SHP77 treated with DMSO at 0.1 percent for 48 hours (cell line): Measurements from ENCODE around the gene UBA3.

ENCODE experiments used
- DNase-seq: peaks from one replicate; lab custom pipeline; 2025; lab: John Stamatoyannopoulos, UW

The UBA3 gene

DNA sequence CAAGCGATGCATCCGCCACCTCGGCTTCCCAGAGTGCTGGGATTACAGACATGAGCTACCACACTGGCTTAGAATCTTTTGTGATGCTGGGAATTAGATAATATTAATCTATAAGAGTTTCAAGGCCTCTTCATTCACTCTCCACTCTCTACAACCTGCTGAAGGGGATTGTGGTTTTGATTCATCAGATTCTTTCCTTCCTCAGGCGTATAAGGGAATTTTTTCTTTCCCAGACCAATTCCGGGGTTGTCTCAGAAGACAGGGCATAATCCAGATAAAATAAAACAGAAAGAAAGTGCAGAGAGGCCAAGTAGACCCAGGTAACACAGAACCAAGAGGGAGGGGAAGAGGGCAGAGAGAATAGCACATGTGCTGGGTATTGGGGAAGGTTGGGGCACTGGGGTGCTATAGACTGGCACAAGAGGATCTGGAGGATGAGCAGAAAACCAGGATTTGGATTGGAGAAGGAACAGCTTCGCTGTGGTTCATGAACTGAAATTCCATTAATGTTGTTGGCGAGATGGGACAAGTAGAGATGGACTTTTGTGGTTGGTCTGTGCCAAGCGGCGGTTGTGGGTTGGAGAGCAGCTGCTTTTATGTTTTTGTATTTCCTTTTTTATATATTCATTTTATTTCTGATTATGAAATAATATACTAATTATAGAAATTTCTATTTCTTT, 17.4 kb upstream of the UBA3 start:
- no peak for DNase-seq

DNA sequence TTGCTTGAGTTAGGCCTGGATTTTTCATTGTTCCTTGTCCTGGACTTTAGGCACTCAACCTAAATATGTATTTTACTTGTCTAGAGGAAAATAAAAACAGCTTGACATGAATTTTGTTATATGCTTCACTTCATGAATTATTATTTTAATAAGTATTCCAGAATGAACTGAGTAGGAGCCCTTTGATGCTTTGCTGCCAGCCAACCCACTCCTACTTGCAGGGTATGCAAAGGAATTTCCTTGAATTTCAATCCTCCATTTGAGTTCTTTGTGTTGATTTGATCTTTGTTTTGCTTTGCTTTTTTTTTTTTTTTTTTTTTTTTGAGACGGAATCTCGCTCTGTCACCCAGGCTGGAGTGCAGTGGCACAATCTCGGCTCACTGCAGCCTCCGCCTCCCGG, 16.1 kb upstream of the UBA3 start:
- no peak for DNase-seq

DNA sequence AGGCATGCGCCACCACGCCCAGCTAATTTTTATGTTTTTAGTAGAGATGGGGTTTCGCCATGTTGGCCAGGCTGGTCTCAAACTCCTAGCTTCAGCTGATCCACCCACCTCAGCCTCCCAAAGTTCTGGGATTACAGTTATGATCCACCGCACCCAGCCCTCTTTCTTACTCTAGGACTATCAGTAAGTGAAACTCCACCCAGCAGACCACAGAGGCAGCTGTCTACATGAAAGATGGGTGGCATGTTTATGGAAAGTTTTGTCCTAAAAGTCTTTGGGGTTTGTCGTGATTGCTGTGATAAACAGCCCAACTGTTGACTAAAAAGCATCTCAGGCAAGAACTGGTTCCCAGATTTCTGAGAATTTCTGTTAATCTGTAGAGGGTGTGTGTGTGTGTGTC, 15.5 kb upstream of the UBA3 start:
- DNase-seq, result no peak

DNA sequence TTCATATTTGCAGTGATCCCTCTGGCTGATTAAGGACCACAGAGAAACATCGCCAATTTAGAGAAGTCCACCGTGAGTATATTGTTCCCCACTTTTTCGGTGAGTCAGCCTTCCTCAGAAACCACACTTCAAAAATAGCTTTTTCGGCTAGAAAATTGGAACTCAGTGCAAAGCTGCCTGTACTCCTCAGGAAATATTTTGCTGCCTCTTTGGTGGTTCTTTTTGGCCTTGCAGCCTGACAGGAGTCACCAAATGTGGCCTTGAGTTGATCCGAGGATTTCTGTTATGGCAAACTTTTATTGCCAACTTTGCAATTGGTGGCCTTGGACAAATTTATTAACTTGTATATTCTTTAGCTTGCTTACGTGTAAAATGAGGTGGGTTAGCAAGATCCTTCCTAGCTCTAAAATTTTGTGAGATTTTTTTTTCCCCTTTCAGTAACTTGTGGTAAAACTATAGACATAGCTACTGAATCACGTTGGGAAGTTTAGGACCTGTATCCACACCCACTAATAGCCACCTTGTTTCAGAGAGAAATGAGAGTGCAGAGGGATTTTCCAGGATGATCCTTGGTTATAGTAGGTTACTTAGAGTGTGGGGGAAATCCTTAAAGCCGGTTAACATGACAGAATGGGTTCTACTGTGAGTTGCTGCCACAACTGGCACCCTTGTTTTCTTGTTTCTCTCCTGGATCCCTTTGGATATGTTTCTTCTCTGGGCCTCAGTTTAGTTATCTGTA, 14.5 kb upstream of the UBA3 start:
- no peak for DNase-seq

DNA sequence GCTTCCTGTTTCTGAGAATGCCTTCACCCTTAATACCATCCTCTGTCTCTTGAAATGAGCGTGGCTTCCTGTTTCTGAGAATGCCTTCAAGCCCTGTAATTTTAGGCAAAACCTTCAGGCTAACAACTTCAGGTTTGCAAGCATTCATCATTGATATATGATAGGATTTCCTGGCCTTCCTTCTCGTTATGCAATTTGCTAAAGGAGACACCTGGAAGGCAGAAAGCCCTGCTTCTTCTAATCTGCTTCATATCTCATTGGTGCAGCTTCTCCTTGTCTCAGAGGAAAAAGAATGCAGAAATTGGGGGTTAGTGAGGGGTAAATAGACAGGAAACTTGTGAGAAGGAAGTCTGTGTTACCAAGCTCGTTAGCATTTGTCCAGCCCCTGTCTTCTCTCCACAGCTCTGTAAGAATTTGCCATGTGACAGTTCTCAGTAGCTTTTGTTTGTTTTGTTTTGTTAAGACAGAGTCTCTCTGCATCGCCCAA, 11.9 kb upstream of the UBA3 start:
- no peak for DNase-seq

DNA sequence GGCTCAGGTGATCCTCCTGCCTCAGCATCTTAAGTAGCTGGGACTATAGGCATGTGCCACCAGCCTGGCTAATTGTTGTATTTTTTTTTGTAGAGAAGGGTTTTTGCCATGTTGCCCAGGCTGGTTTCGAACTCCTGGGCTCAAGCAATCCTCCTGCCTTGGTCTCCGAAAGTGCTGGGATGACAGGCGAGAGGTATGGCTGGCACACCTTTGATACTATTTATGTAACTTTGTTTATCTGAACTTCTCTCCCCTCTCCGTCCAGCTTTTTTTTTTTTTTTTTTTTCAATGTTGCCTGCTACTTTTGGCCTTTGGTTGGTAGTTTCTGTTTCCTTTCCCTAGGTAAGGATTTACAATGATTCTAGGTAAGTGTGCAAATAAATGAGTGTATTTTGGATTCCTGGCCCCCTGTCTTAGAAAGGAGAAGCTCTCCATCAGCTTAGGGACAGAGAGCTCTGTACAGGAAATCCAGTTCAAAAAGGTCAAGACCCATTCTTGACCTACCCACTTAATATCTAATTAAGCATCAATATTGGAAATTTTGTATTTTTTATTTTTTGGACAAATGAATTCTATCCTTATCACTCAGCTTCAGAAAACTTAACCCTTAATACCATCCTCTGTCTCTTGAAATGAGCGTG, 11.3 kb upstream of the UBA3 start:
- no peak for DNase-seq

DNA sequence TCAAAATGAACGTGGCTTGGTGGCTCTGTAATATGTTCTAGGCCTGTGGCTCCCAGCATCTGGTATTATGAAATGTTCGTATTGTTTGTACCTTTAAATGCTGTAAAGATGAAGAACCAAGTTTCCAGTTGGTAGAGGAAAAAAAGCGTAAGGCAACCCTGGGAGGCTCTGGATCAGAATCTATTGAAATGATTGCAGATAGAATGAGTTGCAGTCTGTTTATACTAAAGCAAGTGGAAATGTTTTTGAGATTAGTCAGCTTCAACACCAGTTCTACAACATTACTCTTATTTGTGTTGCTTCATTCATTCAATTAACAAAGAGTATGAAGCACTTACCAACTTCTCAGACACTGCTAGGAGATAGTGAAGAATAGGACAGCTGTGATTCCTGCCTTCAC, 9.9 kb upstream of the UBA3 start:
- DNase-seq, result no peak

DNA sequence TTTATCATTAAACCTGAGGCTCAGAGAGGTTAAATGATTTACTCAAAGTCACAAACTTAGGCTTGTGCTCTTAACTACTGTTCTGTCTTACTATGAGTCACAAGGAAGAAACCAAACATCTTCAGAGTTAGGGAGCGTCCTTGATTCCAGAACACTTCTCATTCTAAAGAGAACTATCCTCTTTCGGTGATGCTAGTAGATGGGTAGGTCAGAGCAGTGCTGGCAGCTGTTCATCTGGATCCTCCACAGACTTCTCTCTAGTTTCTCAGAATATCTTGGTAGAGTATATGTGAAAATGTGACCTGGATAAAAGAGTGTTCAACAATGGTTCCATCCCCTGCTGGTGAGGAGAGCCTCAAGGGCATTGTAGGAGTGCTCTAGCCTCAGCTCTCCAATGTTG, 7.9 kb upstream of the UBA3 start:
- DNase-seq, result no peak

DNA sequence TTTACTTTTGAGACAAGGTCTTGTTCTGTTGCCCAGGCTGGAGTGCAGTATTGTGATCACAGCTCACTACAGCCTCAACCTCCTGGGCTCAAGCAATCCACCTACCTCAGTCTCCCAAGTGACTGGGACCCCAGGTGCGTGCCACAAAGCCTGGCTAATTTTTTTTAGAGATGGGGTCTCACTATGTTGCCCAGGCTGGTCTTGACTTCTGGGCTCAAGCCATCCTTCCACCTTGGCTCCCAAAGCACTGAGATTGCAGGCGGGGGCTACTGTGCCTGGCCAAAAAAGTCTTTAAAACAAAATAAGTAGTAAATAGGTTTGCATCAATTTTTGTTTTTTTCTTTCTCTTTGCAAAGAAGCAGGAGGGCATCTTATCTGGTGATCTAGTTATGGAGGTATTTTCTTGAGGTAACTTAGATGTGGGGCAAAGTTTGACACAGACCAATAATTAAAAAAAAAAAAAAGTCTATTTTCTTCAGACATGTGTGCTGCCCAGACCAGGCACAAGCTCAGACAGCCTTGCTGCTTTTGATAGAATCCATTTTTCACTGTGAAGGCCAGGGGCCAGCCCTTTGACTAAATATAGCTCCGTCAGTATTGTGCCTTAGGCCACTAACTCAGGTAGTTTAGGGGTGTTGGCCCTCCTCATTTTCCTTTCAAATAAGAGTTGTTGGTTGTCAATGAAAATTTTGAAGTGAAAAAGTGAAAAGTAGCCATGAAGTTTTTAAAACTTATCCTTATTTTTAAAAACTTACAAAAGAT, 7.0 kb upstream of the UBA3 start:
- no peak for DNase-seq

DNA sequence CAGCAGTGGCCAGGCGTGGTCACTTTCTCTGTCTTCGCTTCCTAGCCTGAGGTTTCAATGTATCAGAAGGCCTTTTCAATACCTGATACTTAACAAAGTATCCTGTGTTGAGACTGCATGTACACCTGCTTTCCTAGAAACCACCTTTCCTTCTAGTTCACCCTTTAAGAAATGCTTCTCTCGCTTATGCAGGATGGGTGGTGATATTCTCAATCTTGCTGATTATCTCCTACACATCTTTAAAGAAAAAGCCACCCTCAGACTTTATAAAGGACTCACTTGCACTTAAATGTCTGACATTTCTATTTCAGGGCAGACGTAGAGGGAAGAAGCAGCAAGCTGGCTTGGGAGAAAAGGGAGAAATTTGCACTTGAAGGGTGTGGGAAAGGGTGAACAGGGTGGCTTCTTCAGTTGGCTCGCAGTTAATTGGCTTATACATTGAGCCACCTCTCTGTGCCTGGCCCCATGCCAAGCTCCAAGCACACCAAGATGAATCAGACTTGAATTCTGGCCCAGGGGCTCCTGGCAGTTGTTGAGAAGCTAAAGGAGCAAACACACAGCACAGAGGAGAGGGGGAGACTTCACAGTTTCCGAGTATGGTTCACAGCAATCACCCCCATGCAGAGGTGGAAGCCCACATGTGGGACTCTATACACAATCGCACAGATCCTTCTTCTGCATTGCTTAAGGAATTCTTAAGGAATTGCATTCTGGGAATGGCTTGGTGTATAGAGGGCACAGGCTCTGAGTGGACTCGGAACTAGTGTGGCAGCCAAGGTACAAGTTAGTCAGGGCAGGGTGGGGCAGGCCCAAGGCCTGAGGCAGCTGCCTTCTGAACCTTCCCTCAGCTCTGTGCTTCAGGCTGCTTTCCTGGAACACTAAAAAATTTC, 5.9 kb upstream of the UBA3 start:
- DNase-seq, result peak; percentile 26

DNA sequence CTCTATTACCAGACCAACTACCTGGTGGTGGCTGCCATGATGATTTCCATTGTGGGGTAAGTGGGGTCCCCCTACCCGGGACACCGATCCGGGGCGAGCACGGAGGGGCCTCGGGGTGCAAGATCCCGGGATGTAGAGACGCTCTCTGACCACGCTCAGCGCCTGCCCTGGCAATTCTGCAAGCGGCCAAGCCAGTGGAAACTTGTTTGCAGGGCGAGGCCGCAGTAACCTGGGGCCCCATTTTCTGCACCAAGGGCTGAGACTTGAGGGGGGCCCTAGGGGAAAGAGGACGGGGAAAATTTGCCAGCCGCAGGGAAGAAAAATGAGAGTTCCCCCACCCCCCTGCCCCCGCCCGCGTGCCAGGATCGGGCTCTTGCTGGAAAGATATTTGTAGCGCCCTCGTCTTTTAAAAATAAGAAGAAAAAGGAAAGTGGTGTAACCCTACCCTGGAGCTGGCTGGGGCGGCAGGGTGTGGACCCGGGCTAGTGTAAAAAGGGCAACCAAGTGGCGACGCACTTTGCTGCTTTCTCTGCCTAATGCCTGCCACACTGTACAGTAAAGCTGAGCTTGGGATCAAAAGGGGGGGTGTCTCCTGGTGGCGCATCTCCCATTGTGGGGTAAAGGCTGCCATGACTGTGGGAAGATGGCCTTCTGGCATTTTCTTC, 5.1 kb upstream of the UBA3 start:
- no peak for DNase-seq

DNA sequence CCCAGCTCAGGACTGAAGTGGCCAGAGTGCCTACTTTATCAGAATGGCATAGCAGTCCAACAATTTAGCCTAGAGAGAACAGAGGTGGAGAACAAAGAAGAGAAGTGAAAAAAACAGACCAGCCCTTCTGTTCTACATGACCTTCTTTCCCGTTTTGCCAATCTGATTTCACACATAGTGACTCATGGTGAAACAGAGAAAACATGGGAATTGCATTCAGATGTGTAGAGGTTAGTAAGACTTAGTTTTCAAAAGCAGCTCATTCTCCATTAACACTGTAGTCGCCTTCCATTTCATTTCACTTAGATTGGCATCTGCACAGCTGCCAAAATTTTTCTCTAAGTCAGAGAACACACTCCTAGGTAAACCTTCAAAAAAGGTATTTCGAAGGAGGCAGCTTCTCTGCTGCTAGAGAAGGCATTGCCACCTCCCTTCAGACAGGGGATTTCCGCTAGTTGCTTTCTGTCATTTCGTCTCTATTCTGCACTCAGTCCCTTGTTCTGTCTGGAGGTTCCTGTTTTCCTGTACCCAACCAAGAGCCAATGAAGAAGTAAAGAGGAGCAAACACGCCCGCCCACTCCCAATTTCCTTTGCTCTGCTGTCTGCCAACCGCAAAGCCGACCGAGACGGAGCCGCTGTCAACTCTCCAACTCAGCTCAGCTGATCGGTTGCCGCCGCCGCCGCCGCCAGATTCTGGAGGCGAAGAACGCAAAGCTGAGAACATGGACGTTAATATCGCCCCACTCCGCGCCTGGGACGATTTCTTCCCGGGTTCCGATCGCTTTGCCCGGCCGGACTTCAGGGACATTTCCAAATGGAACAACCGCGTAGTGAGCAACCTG, 4.4 kb upstream of the UBA3 start, which contains the start of gene ARL6IP5:
Gene ARL6IP5, plus strand, starts transcription at position 612 of the 842 bp plus-strand sequence. Its CDS starts 111 bp downstream, at position 723.
- DNase-seq, result peak; percentile 83

DNA sequence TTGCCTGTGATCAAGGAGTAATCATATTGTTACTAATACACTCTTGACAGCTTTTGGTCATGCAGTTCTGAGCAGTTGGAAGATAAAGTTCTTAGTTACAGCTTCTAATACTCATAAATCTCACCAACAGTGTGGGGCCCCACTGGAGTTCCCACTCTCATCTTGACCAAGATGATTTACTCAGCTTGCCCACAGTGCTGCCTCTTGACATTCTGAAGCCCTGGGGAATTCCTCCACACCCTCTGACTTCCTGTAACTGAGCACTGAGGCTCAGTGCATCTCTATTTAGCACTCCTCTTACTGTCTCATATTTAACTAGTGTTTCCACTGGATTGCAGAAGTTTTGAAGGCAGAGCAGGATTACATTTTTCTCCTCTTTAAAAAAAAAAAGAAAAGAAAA, 2.6 kb upstream of the UBA3 start:
- DNase-seq, result no peak

DNA sequence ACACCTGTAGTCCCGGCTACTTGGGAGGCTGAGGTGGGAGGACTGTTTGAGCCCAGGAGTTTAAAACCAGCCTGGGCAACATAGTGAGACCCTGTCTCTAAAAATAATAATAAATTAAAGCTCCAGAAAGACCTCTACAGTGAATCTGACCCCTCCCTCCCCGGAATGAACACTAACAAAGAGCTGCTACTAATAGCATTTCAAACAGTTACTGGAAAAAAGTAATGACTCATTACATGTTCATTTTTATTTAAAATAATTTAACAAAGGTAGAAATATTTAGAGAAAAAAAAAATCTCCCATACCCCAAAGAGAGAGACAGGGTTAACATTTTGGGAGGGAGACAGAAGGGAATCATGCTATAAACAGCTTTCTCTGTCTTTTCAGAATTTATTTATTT, 2.2 kb upstream of the UBA3 start:
- DNase-seq, result no peak

DNA sequence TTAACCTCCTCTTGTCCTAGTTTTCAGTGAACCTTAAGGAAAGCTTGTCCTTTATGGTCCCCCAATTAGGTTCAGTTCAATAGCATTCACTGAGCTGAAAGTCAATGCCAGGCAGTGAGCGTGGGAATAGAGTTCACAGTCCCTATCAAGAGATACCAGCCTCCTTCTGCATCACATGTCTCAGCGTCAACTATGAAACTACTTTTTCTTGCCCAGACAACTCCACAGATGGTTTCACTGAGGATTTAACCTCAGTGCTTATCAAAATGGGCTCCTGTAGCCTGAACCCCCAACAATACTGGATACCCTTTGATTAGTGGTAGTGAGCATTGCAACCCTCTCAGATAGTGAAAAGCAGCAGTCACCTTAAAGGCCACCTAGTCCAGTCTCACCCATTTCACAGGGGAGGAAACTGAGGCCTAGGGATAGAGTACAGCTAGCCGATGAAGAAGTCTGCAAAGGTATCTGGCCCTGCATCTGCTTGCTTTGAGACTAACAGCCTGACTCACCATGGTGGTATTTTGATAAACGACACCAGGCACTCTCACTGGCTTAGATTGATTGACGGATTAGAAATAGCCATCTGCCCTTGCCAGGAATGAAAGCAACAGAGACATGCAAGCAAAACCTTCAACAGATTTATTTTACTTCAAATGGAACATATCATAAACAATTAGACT, 1.6 kb upstream of the UBA3 start:
- DNase-seq, result no peak

DNA sequence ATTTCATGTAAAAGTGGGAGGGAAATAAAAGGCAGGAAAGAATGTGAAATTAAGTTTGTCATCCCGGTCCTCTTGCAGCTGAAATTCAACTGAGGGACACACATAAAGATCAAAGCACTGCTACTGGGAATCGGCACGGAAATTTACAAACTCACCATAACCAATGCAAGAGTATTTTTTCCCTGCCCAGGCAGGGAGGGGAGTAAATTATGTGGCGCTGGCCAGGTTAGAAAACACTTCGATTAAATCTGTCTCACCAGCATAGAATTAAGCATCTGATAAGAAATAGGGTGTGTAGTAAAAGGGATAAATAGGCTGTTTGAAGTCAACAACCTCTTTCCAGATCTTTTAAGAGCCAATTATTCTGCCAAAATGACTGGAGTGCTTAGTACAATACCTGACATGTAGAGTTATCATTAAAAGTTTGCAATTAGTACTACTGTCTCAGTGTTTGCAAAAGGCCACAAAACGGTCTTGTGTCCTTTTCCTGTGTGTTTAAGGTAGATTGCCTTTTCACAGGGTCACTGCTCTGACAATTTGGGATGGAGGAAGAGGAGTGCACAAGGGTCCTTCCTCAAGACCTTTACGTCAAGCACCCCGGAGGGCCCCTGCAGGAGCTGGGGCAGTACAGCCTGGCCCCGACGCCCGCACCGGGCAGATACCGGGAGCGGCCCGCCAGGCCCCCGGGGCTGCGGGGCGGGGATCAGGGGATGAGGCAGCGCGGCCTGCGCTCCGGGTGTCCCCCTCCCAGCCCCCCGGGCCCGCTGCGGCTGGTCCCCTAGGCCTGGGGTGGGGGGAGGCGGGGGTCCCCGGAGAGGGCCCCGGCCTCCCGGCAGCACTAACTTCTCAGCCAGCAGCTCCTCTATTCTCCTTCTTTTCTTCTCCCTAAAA, 651 bp downstream of the UBA3 start:
- DNase-seq, result no peak

DNA sequence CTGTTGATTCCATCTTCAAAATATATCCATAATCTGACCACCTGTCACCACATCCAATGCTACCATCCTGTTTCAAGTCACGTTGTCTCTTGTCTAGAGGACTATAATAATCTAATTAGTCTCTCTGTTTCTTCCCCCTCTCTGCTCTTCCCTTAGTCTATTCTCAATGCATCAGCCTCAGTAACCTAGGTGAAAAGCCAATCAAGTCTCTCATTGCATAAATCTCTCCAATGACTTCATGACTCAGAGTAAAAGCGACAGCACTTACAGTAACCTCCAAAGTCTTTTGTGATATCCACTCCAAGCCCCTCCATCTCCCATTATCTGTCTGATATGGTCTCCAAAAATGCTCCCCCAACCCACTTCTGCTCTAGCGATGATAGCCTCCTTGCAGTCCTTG, 7.2 kb downstream of the UBA3 start:
- no peak for DNase-seq

DNA sequence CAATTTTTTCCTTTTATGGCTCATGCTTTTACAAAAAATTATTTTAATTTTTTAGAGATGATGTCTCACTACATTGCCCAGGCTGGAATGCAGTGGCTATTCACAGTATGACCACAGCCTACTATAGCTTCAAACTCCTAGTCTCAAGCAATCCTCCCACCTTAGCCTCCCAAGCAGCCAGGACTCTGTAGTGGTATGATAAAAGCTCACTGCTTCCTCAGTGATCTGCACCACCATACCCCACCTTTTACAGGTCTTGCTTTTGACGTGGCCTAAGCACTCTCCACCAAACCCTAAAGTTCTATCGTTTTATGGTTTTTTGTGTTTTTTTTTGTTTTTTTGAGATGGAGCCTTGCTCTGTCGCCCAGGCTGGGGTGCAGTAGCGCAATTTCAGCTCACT, 14.0 kb downstream of the UBA3 start:
- DNase-seq, result no peak
